MM.1S (cell line): ENCODE measurements around the gene WNT8B.

Source experiments
- DNase-seq: peaks from one replicate; pipeline ENCODE4 v3.0.0-alpha.2; 2015
- H2AFZ ChIP-seq: fragments of 300-600 bp; sonication (generic); 2 replicates; pipeline ENCODE4 v1.6.0; 2016; ENCODE audit warnings: antibody characterized with exemption, low read length
- H3F3A ChIP-seq: fragments of 300-600 bp; sonication (generic); 2 replicates; pipeline ENCODE4 v1.6.1; 2016; ENCODE audit warnings: mild to moderate bottlenecking, antibody characterized with exemption, low read length, moderate library complexity, mixed read lengths; ENCODE audit not compliant: insufficient read depth
- H3K27ac ChIP-seq: fragments of 300-600 bp; sonication (generic); 2 replicates; pipeline ENCODE4 v1.5.1; 2016; ENCODE audit warnings: mild to moderate bottlenecking, low read length
- H3K27me3 ChIP-seq: fragments of 300-600 bp; sonication (generic); replicated peaks from 2 replicates; pipeline ENCODE4 v1.6.0; 2016; ENCODE audit warnings: low read length; ENCODE audit not compliant: insufficient read depth
- H3K36me3 ChIP-seq: fragments of 300-600 bp; sonication (generic); replicated peaks from 2 replicates; pipeline ENCODE4 v1.6.1; 2016; ENCODE audit warnings: mild to moderate bottlenecking, low read length, mixed read lengths; ENCODE audit not compliant: insufficient read depth
- H3K4me1 ChIP-seq: fragments of 300-600 bp; sonication (generic); 2 replicates; pipeline ENCODE4 v1.6.1; 2016; ENCODE audit warnings: low read length, mixed read lengths
- H3K4me2 ChIP-seq: fragments of 300-600 bp; sonication (generic); 2 replicates; pipeline ENCODE4 v1.6.0; 2016; ENCODE audit warnings: low read depth, low read length
- H3K4me3 ChIP-seq: fragments of 300-600 bp; sonication (generic); 2 replicates; pipeline ENCODE4 v1.5.1; 2016; ENCODE audit warnings: low read length, mixed read lengths
- H3K79me2 ChIP-seq: fragments of 300-600 bp; sonication (generic); 2 replicates; pipeline ENCODE4 v1.6.1; 2016; ENCODE audit warnings: mixed run types, low read length, mixed read lengths
- H3K9ac ChIP-seq: fragments of 300-600 bp; sonication (generic); 2 replicates; pipeline ENCODE4 v1.6.1; 2016; ENCODE audit warnings: low read length, mixed read lengths
- H3K9me2 ChIP-seq: fragments of 300-600 bp; sonication (generic); replicated peaks from 2 replicates; pipeline ENCODE4 v1.6.1; 2016; ENCODE audit warnings: mild to moderate bottlenecking, low read length, mixed read lengths; ENCODE audit not compliant: insufficient read depth
- H3K9me3 ChIP-seq: fragments of 300-600 bp; sonication (generic); replicated peaks from 2 replicates; pipeline ENCODE4 v1.6.1; 2016; ENCODE audit warnings: mild to moderate bottlenecking, low read length, mixed read lengths; ENCODE audit not compliant: insufficient read depth
- H4K20me1 ChIP-seq: fragments of 300-600 bp; sonication (generic); 2 replicates; pipeline ENCODE4 v1.6.1; 2016; ENCODE audit warnings: mild to moderate bottlenecking, low read length, moderate library complexity, mixed read lengths; ENCODE audit not compliant: insufficient read depth
- EZH2 ChIP-seq: fragments of 300-600 bp; sonication (generic); optimal IDR thresholded peaks from 2 replicates; pipeline ENCODE3; 2017; ENCODE audit warnings: low read depth, mild to moderate bottlenecking, antibody characterized with exemption, low read length, mixed read lengths
- EZH2phosphoT487 ChIP-seq: fragments of 300-600 bp; sonication (generic); IDR thresholded peaks from 2 replicates; pipeline ENCODE4 v1.6.1; 2018; ENCODE audit warnings: antibody characterized with exemption, low read length
- TF ChIP-seq, protein P1 (sequence below): fragments of 300-600 bp; sonication (generic); IDR thresholded peaks from 2 replicates; pipeline ENCODE4 v1.5.1; 2016; ENCODE audit warnings: antibody characterized with exemption, low read length, mixed read lengths

Gene WNT8B

DNA sequence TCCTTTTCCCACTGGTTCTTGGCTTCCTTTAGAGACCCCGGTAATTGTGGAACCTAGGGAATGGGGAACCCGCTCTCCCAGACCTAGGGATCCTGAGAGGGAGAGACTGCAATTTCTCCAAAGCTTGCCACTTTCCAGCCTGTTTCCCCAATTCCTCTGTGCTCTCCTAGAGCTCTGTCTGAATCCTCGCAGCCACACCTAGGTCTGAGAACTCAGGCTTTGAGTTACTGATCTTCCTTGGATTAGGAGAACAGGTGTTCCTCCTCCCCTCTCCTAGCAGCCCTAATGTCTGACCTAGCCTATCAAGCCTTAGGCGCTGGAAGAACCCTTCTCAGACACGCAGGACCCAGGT lies 20.0 kb downstream of the WNT8B start:
- Histone ChIP-seq H3K4me2 (peak overlapping the region; percentile 99), H3K9me2 (no peaks in the 10 kb centered on the region), H3K4me1 (no peaks in the 10 kb centered on the region), H3K27me3 (peaks cover 11% of the 10 kb centered on the region), H2AFZ (peak overlapping the region; percentile 79; the same call in 1 of the 2 replicates), H3F3A (peaks cover 11% of the 10 kb centered on the region; the same call in 1 of the 2 replicates), H3K4me3 (peak overlapping the region; percentile 71), H3K79me2 (no peaks in the 10 kb centered on the region), H3K27ac (no peak overlapping the region), H3K9me3 (no peaks in the 10 kb centered on the region), H3K9ac (peak overlapping the region; percentile 45; the same call in 1 of the 2 replicates), H3K36me3 (no peaks in the 10 kb centered on the region), H4K20me1 (no peaks in the 10 kb centered on the region)
- DNase-seq = no peak
- TF ChIP-seq EZH2 (no peak), EZH2phosphoT487 (no peak)
- TF ChIP-seq, protein P1, sequence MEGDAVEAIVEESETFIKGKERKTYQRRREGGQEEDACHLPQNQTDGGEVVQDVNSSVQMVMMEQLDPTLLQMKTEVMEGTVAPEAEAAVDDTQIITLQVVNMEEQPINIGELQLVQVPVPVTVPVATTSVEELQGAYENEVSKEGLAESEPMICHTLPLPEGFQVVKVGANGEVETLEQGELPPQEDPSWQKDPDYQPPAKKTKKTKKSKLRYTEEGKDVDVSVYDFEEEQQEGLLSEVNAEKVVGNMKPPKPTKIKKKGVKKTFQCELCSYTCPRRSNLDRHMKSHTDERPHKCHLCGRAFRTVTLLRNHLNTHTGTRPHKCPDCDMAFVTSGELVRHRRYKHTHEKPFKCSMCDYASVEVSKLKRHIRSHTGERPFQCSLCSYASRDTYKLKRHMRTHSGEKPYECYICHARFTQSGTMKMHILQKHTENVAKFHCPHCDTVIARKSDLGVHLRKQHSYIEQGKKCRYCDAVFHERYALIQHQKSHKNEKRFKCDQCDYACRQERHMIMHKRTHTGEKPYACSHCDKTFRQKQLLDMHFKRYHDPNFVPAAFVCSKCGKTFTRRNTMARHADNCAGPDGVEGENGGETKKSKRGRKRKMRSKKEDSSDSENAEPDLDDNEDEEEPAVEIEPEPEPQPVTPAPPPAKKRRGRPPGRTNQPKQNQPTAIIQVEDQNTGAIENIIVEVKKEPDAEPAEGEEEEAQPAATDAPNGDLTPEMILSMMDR = no peak

GRCh38 chr10:100483876-100484666 lies 21.3 kb downstream of the WNT8B start:
- TF ChIP-seq EZH2 = no peak
- TF ChIP-seq, protein P1 = no peak
- TF ChIP-seq EZH2phosphoT487 = no peak
- H3K4me2 ChIP-seq = no peak overlapping the region
- H3K36me3 ChIP-seq = no peaks in the 10 kb centered on the region
- H3K9me3 ChIP-seq = no peaks in the 10 kb centered on the region
- no peak overlapping the region for H2AFZ ChIP-seq
- H4K20me1 ChIP-seq = no peaks in the 10 kb centered on the region
- no peaks in the 10 kb centered on the region for H3K79me2 ChIP-seq
- peaks cover 11% of the 10 kb centered on the region for H3K27me3 ChIP-seq
- DNase-seq = no peak
- no peaks in the 10 kb centered on the region for H3K4me1 ChIP-seq
- H3K4me3 ChIP-seq = no peak overlapping the region
- no peak overlapping the region for H3K27ac ChIP-seq
- no peaks in the 10 kb centered on the region for H3K9me2 ChIP-seq
- peaks cover 11% of the 10 kb centered on the region; the same call in 1 of the 2 replicates for H3F3A ChIP-seq
- no peak overlapping the region for H3K9ac ChIP-seq

DNA sequence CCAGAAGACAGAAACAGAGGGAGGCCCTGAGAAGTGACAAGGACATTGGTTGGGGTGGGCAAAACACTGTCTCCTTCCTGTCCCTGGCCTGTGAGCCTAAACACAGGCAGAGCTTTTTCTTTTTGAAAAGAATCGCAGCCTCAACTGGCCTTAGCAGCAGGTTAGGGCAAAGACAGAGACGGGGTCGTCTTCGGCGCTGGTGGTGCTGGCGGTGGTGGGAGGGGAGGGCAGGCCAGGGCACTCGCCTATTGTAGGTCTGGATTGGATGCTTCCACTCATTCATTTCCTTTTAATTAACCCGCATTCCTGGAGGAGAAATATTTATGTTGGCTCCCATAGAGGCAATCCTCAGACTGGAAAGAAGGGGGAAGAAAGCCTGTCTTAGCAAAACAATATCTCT lies 22.6 kb downstream of the WNT8B start:
- H3K79me2 ChIP-seq = no peaks in the 10 kb centered on the region
- peaks cover 11% of the 10 kb centered on the region; the same call in 1 of the 2 replicates for H3F3A ChIP-seq
- no peaks in the 10 kb centered on the region for H3K9me2 ChIP-seq
- no peak overlapping the region for H3K4me3 ChIP-seq
- no peaks in the 10 kb centered on the region for H3K9me3 ChIP-seq
- no peak overlapping the region for H3K27ac ChIP-seq
- DNase-seq = no peak
- TF ChIP-seq, protein P1 = no peak
- TF ChIP-seq EZH2 (no peak), EZH2phosphoT487 (no peak)
- H3K36me3 ChIP-seq = no peaks in the 10 kb centered on the region
- no peaks in the 10 kb centered on the region for H3K4me1 ChIP-seq
- H3K27me3 ChIP-seq = peaks cover 7% of the 10 kb centered on the region
- no peak overlapping the region for H2AFZ ChIP-seq
- H3K9ac ChIP-seq = no peak overlapping the region
- no peak overlapping the region for H3K4me2 ChIP-seq
- no peaks in the 10 kb centered on the region for H4K20me1 ChIP-seq
